ENCODE results near the gene PPM1H.
"Not testable (repeated sequence)": the region's sequence is repeated elsewhere in the genome, so short reads cannot be mapped to it uniquely, and the experiment has no call there.

Gene PPM1H

GRCh38 chr12:62839869-62840660 is 94.9 kb downstream of the PPM1H start:
- DNase-seq (ENCODE audit: low read depth in 2 of 2) = no peak

DNA sequence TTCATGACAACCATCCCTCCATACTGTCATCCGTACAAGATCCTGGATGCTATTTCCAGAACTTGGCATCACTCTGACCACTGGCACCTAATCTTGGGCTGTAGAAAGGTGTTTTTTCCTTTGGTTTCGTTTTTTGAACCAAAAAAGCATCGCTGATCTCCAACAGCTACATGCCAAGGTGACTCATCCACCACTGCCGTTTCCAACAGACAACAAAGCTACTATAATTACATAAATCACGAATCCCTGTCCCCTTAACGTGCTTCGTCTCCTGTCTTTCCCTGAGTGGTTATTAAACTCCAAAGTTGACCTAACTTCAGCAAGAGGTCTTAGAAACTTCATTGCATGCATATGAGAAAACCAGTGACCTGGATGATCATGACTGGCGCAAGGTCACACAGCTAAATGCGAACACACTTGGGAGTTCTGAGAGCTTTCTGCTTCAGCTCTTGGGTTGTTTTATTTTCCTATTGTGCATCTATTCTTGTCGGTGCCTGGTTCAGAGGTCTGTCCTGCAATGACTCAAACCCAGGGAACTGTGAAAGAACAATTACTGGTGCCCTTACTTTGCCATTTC is 99.9 kb downstream of the PPM1H start:
- no peak for DNase-seq (ENCODE audit: low read depth in 2 of 2)

GRCh38 chr12:62834406-62834805 is 100.5 kb downstream of the PPM1H start:
- no peak for DNase-seq (ENCODE audit: low read depth in 2 of 2)

DNA sequence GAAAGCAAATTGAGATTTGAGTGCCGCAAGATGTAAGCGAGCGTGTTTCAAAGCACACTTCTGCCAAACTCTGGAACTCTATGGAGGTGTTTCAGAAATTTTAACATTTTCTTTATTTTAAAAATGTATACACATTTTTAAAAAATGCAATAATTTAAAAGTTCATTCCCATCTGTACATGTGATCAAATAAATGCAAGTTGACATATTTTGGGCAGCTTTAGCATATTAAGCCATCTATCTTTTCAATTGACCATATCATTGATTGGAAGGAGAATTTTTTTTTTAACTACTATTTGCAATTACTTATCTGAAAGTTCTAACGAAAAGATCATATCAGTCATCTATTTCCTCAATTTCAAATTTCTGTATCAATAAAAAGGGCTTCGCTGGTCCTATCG is 101.3 kb downstream of the PPM1H start:
- DNase-seq (ENCODE audit: low read depth in 2 of 2) = no peak

DNA sequence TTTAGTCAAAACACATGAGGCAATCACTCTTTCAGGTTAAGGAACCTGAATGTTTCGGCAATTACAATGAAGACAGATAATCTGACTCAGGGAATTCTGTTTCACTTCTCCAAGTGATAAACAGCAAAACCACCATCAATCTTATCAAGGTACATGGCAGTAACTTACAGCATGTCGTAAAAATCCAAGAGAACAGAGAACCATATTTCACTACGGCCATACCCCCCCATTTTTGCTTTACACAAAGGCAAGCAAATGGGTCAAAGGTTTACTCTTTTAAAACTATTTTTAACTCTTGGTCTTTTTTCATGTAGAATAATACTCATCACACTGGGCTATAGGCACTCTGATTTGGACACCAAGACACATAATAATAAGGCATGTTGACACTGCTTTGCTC is 102.4 kb downstream of the PPM1H start:
- no peak for DNase-seq (ENCODE audit: low read depth in 2 of 2)

- DNase-seq (ENCODE audit: low read depth in 2 of 2) = no peak
Measured at GRCh38 chr12:62832027-62832426, 102.9 kb downstream of the PPM1H start.

DNA sequence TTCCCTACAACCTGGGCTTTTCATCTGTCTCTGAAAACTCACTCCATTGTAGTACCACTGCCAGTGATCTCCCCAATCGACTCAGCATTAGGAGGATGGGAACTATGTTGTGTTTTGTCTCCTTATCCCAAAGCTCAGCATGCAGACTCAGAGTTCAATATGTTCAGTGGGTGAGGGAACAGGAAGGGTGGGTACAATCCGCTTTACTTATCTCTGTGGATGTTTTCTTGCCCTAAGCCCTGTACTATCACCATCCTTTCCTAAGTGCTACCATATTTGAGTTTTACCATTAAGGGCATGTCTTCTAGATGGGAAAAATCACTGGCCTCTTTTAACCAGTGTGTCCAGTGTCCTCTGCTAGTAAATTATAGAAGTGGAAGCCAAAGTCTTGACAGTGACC is 107.1 kb downstream of the PPM1H start:
- no peak for DNase-seq (ENCODE audit: low read depth in 2 of 2)

GRCh38 chr12:62827042-62827441 is 107.9 kb downstream of the PPM1H start:
- no peak for DNase-seq (ENCODE audit: low read depth in 2 of 2)

GRCh38 chr12:62817556-62818271 is 117.2 kb downstream of the PPM1H start:
- DNase-seq (ENCODE audit: low read depth in 2 of 2) = no peak

DNA sequence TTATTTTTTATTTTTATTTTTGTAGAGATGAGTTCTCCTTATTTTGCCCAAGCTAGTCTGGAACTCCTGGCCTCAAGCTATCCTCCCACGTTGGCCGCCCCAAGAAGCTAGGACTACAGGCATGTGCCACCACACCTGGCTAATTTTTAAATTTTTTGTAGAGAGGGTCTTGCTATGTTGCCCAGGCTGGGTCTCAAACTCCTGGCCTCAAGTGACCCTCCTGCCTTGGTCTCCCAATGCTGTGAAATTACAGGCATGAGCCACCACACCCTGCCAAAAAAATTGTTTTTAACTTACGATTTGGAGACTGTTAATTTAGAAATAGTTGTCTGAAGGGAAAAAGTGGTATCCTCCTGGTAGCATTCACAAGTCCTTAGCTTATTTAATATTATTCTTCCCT is 120.7 kb downstream of the PPM1H start:
- DNase-seq (ENCODE audit: low read depth in 2 of 2) = no peak

- peak; percentile 33 to 37 for DNase-seq (ENCODE audit: low read depth in 2 of 2)
Measured at GRCh38 chr12:62813031-62813829, 121.7 kb downstream of the PPM1H start.

DNA sequence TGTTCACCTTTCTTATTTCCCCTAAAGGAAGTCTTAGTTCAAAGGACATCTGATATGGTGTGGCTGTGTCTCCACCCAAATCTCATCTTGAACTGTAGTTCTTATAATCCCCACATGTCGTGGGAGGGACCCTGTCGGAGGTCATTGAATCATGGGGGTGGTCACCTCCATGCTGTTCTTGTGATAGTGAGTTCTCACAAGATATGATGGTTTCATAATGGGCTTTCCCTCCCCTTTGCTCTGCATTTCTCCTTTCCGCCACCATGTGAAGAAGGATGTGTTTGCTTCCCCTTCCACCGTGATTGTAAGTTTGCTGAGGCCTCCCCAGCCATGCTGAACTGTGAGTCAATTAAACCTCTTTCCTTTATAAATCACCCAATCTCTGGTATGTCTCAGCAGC is 123.5 kb downstream of the PPM1H start:
- DNase-seq (ENCODE audit: low read depth in 2 of 2) = not testable (repeated sequence)

GRCh38 chr12:62808166-62808879 is 126.6 kb downstream of the PPM1H start:
- no peak for DNase-seq (ENCODE audit: low read depth in 2 of 2)

DNA sequence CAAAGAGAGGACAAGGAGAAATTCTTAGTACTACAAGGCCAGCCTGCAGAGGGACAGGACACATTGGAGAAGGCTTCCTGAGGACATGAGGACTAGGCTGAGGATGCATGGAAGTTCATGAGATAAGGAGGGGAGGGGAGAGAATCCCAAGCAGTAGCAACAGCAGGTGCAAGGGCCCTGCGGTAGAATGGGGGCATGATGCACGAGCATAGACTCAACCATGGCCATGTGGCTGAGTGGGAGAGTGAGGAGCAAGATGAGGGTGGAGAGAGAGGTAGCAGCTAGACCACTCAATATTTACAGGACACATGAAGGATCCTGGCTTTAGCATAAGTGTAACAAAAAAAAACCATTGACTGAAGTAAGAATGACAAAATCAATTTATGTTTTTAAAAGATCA is 128.1 kb downstream of the PPM1H start:
- no peak for DNase-seq (ENCODE audit: low read depth in 2 of 2)

DNA sequence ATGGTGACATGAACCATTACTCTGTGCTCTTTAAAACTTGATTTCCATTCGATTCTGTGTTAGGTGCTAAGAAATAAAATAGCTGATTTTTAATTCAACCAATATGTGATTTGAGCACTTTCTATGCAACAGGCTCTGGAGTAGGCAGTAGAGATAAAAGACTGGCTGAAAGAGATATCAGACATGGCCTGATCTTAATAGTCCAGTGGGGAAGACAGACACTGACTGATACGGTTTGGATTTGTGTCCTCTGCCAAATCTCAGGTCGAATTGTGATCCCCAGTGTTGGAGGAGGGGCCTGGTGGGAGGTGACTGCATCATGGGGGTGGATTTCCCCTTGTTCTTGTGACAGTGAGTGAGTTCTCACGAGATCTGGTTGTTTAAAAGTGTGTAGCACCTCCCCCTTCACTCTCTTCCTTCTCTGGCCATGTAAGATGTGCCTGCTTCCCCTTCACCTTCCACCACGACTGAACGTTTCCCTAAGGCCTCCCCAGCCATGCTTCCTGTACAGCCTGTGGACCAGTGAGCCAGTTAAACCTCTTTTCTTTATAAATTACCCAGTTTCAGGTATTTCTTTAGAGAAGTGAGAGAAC is 128.6 kb downstream of the PPM1H start:
- DNase-seq (ENCODE audit: low read depth in 2 of 2) = no peak

- no peak for DNase-seq (ENCODE audit: low read depth in 2 of 2)
Measured at GRCh38 chr12:62805517-62805916, 129.4 kb downstream of the PPM1H start.

DNA sequence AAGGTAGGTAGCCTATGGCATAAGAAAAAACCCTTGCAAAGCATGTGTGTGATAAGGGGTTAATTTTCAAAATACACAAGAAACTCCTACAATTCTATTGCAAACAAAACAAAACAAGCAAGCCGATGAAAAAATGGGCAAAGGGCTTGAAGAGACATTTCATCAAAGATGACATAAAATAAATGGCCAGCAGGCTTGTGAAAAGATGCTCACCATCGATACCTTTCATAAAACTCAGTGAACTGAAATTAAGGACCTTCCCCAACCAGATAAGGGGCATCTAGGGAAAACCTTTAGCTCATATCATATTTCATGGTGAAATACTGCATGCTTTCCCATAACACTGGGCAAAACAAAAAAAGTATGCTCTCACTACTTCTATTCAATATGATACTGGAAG is 131.2 kb downstream of the PPM1H start:
- DNase-seq (ENCODE audit: low read depth in 2 of 2) = no peak

- no peak for DNase-seq (ENCODE audit: low read depth in 2 of 2)
Measured at GRCh38 chr12:62802984-62803383, 132.0 kb downstream of the PPM1H start.

DNA sequence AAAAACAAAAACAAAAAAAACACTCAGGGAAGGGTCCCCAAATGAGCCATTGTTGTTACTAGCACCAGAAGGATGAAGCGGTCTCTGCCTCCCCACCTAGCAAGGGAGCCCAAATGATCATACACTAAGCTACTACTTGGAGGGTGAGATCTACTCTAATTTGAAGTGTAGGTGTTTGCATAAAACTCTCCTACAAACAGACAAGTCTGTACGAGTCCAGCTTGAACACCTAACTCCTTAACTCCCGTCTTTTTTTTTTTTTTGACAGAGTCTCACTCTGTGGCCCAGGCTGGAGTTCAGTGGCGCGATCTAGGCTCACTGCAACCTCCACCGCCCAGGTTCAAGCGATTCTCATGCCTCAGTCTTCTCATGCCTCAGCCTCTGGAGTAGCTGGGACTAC is 132.6 kb downstream of the PPM1H start:
- no peak for DNase-seq (ENCODE audit: low read depth in 2 of 2)

- no peak for DNase-seq (ENCODE audit: low read depth in 2 of 2)
Measured at GRCh38 chr12:62801796-62802195, 133.2 kb downstream of the PPM1H start.

All from fibroblast of skin of left biceps (primary cell).